Measurements from ENCODE around the gene APOC1.
"Not testable (repeated sequence)": the region's sequence is repeated elsewhere in the genome, so short reads cannot be mapped to it uniquely, and the experiment has no call there.

APOC1 gene

DNA sequence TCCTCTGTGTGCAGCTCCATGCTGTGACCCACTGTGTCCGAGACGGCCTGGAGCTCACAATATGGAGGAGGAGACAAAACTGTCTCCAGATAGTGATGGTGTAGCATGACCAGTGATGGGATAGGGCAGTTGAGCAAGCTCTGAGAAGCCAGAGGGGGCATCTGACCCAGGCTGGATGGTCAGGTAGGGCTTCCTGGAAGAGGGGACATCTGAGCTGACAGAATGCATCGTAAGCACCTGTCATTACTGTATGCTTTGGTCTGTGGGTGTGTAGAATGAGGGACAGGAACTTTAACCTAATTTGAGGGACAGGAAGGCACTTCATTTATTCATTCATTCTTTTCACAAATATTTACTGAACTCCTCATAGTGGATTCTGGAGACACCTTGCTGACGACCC lies 29.8 kb upstream of the APOC1 start:
- Histone ChIP-seq H3K4me2 (ENCODE audit: low read length, poor library complexity, severe bottlenecking) (no peak overlapping the region), H3K4me3 (ENCODE audit: insufficient read depth in 1 of 2, low read depth in 1 of 2, low read length in 2 of 2) (no peak overlapping the region), H4K91ac (ENCODE audit: low read length) (no peak overlapping the region), H3K36me3 (ENCODE audit: control insufficient read depth in 1 of 2, insufficient read depth in 2 of 2, low read depth in 1 of 2, low read length in 2 of 2) (peaks cover 45 to 59% of the 10 kb centered on the region in 2 experiments), H2BK15ac (ENCODE audit: low read depth, poor library complexity, severe bottlenecking) (no peak overlapping the region), H3K14ac (ENCODE audit: low read length in 2 of 2) (no peak overlapping the region), H3K18ac (ENCODE audit: low read depth in 1 of 2, low read length in 2 of 2) (no peak overlapping the region), H3K4me1 (ENCODE audit: control insufficient read depth, insufficient read depth, low read depth, low read length) (peaks cover 12% of the 10 kb centered on the region), H2BK12ac (ENCODE audit: low read length in 2 of 2) (no peak overlapping the region), H3K9ac (ENCODE audit: low read length) (no peak overlapping the region), H3K4ac (ENCODE audit: low read depth in 1 of 2, low read length in 2 of 2) (no peak overlapping the region), H2BK5ac (ENCODE audit: low read depth, low read length, poor library complexity, severe bottlenecking) (no peak overlapping the region), H2BK120ac (ENCODE audit: low read depth, low read length) (no peak overlapping the region), H3K23ac (ENCODE audit: low read length in 2 of 2) (no peak overlapping the region), H4K8ac (ENCODE audit: low read length) (no peak overlapping the region), H3K27me3 (ENCODE audit: control insufficient read depth in 1 of 2, insufficient read depth in 1 of 2, low read length in 2 of 2) (no peaks in the 10 kb centered on the region), H3K27ac (ENCODE audit: low read length, poor library complexity, severe bottlenecking) (peak overlapping the region; percentile 4), H3K79me1 (replicated peaks; ENCODE audit: low read length, poor library complexity, severe bottlenecking) (peaks cover 10% of the 10 kb centered on the region), H2AK5ac (ENCODE audit: low read length, severe bottlenecking) (no peak overlapping the region), H3K9me3 (ENCODE audit: control insufficient read depth, low read length) (no peaks in the 10 kb centered on the region), H2AFZ (ENCODE audit: low read depth, low read length) (no peak overlapping the region)
- 97% methylated on average over 2 of the region's 4 CpGs for WGBS
- no peak for DNase-seq

DNA sequence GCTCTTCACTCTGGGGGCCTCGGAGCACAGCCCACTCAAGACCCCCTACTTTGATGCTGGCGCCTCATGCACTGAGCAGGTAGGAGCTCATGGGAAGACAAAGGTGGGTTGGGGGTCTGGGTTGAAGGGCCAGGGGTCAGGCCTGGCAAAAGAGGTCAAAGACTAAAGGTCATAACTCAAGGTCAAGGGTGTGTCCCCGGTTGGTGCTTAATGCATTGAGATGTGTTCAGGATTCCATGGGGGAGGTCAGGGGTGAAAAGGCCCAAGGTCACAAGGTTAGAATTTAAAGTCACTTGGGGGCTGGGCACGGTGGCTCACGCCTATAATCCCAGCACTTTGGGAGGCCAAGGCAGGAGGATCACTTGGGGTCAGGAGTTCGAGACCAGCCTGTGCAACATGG lies 28.3 kb upstream of the APOC1 start:
- Histone ChIP-seq H3K4me2 (ENCODE audit: low read length, poor library complexity, severe bottlenecking) (no peak overlapping the region), H2BK15ac (ENCODE audit: low read depth, poor library complexity, severe bottlenecking) (no peak overlapping the region), H3K4me1 (ENCODE audit: control insufficient read depth, insufficient read depth, low read depth, low read length) (peaks cover 12% of the 10 kb centered on the region), H2AK5ac (ENCODE audit: low read length, severe bottlenecking) (no peak overlapping the region), H3K9ac (ENCODE audit: low read length) (no peak overlapping the region), H4K8ac (ENCODE audit: low read length) (no peak overlapping the region), H3K36me3 (ENCODE audit: control insufficient read depth in 1 of 2, insufficient read depth in 2 of 2, low read depth in 1 of 2, low read length in 2 of 2) (peaks cover 42 to 51% of the 10 kb centered on the region in 2 experiments), H3K4me3 (ENCODE audit: insufficient read depth in 1 of 2, low read depth in 1 of 2, low read length in 2 of 2) (no peak overlapping the region), H3K14ac (ENCODE audit: low read length in 2 of 2) (no peak overlapping the region), H3K4ac (ENCODE audit: low read depth in 1 of 2, low read length in 2 of 2) (no peak overlapping the region), H3K27ac (ENCODE audit: low read length, poor library complexity, severe bottlenecking) (no peak overlapping the region), H2BK120ac (ENCODE audit: low read depth, low read length) (no peak overlapping the region), H3K18ac (ENCODE audit: low read depth in 1 of 2, low read length in 2 of 2) (no peak overlapping the region), H2AFZ (ENCODE audit: low read depth, low read length) (no peak overlapping the region), H4K91ac (ENCODE audit: low read length) (no peak overlapping the region), H3K23ac (ENCODE audit: low read length in 2 of 2) (no peak overlapping the region), H3K79me1 (replicated peaks; ENCODE audit: low read length, poor library complexity, severe bottlenecking) (peaks cover 10% of the 10 kb centered on the region), H2BK5ac (ENCODE audit: low read depth, low read length, poor library complexity, severe bottlenecking) (no peak overlapping the region), H2BK12ac (ENCODE audit: low read length in 2 of 2) (no peak overlapping the region), H3K27me3 (ENCODE audit: control insufficient read depth in 1 of 2, insufficient read depth in 1 of 2, low read length in 2 of 2) (no peaks in the 10 kb centered on the region), H3K9me3 (ENCODE audit: control insufficient read depth, low read length) (no peaks in the 10 kb centered on the region)
- WGBS, result 98% methylated on average over 5 of the region's 6 CpGs
- DNase-seq, result no peak

DNA sequence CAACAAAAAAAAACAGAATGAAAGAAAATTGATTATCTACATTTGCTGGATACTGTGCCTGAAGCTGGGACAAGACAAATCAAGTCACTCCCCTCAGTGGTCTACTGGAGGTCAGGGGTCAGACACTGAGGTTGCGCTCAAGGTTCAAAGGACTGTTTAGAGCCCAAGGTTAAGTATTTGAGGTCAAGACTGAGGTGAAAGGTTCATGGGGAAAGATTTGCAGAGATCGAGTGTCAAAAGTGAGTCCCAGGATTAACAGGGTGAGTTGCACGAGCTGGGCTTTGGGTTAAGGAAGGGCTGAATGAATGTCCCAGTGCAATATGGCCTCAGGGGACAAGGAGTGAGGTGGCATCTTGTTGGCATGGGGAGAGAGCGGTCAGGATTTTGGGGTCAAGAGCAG lies 26.8 kb upstream of the APOC1 start:
- H3K36me3 ChIP-seq (ENCODE audit: control insufficient read depth in 1 of 2, insufficient read depth in 2 of 2, low read depth in 1 of 2, low read length in 2 of 2), result peaks cover 43 to 48% of the 10 kb centered on the region in 2 experiments
- DNase-seq, result no peak
- no peak overlapping the region for H3K9ac ChIP-seq (ENCODE audit: low read length)
- H2AK5ac ChIP-seq (ENCODE audit: low read length, severe bottlenecking), result no peak overlapping the region
- H2BK120ac ChIP-seq (ENCODE audit: low read depth, low read length), result no peak overlapping the region
- H3K4me2 ChIP-seq (ENCODE audit: low read length, poor library complexity, severe bottlenecking), result no peak overlapping the region
- no peak overlapping the region for H2BK15ac ChIP-seq (ENCODE audit: low read depth, poor library complexity, severe bottlenecking)
- H3K4ac ChIP-seq (ENCODE audit: low read depth in 1 of 2, low read length in 2 of 2), result no peak overlapping the region
- no peak overlapping the region for H3K27ac ChIP-seq (ENCODE audit: low read length, poor library complexity, severe bottlenecking)
- no peak overlapping the region for H2BK12ac ChIP-seq (ENCODE audit: low read length in 2 of 2)
- peaks cover 8% of the 10 kb centered on the region for H3K79me1 ChIP-seq (replicated peaks; ENCODE audit: low read length, poor library complexity, severe bottlenecking)
- H3K4me1 ChIP-seq (ENCODE audit: control insufficient read depth, insufficient read depth, low read depth, low read length), result peaks cover 19% of the 10 kb centered on the region
- H2AFZ ChIP-seq (ENCODE audit: low read depth, low read length), result no peak overlapping the region
- no peaks in the 10 kb centered on the region for H3K9me3 ChIP-seq (ENCODE audit: control insufficient read depth, low read length)
- no peak overlapping the region for H3K18ac ChIP-seq (ENCODE audit: low read depth in 1 of 2, low read length in 2 of 2)
- H3K27me3 ChIP-seq (ENCODE audit: control insufficient read depth in 1 of 2, insufficient read depth in 1 of 2, low read length in 2 of 2), result no peaks in the 10 kb centered on the region
- H4K91ac ChIP-seq (ENCODE audit: low read length), result no peak overlapping the region
- no peak overlapping the region for H4K8ac ChIP-seq (ENCODE audit: low read length)
- WGBS, result 94% methylated on average over 3 of the region's 4 CpGs
- H2BK5ac ChIP-seq (ENCODE audit: low read depth, low read length, poor library complexity, severe bottlenecking), result no peak overlapping the region
- no peak overlapping the region for H3K14ac ChIP-seq (ENCODE audit: low read length in 2 of 2)
- no peak overlapping the region for H3K23ac ChIP-seq (ENCODE audit: low read length in 2 of 2)
- H3K4me3 ChIP-seq (ENCODE audit: insufficient read depth in 1 of 2, low read depth in 1 of 2, low read length in 2 of 2), result no peak overlapping the region

DNA sequence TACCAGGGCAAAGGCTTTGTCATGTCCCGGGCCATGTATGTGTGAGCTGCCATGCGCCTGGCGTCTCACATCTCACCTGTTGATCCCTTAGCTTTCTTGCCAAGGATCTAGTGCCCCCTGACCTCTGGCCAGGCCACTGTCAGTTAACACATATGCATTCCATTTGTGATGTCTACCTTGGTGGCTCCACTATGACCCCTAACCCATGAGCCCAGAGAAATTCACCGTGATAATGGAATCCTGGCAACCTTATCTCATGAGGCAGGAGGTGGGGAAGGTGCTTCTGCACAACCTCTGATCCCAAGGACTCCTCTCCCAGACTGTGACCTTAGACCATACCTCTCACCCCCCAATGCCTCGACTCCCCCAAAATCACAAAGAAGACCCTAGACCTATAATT lies 26.1 kb upstream of the APOC1 start:
- H3K14ac ChIP-seq (ENCODE audit: low read length in 2 of 2); H3K23ac ChIP-seq (ENCODE audit: low read length in 2 of 2); H2BK120ac ChIP-seq (ENCODE audit: low read depth, low read length); H3K4me3 ChIP-seq (ENCODE audit: insufficient read depth in 1 of 2, low read depth in 1 of 2, low read length in 2 of 2); H2BK5ac ChIP-seq (ENCODE audit: low read depth, low read length, poor library complexity, severe bottlenecking); H3K4me2 ChIP-seq (ENCODE audit: low read length, poor library complexity, severe bottlenecking); H3K18ac ChIP-seq (ENCODE audit: low read depth in 1 of 2, low read length in 2 of 2); H3K27me3 ChIP-seq (ENCODE audit: control insufficient read depth in 1 of 2, insufficient read depth in 1 of 2, low read length in 2 of 2); H4K8ac ChIP-seq (ENCODE audit: low read length); H2AK5ac ChIP-seq (ENCODE audit: low read length, severe bottlenecking); H4K91ac ChIP-seq (ENCODE audit: low read length); DNase-seq; H2BK15ac ChIP-seq (ENCODE audit: low read depth, poor library complexity, severe bottlenecking); H3K9me3 ChIP-seq (ENCODE audit: control insufficient read depth, low read length); H2BK12ac ChIP-seq (ENCODE audit: low read length in 2 of 2); H3K27ac ChIP-seq (ENCODE audit: low read length, poor library complexity, severe bottlenecking); H3K4ac ChIP-seq (ENCODE audit: low read depth in 1 of 2, low read length in 2 of 2); H3K9ac ChIP-seq (ENCODE audit: low read length); H2AFZ ChIP-seq (ENCODE audit: low read depth, low read length): not testable (repeated sequence)
- WGBS, result over 99% methylated on average over 4 of the region's 5 CpGs
- H3K79me1 ChIP-seq (replicated peaks; ENCODE audit: low read length, poor library complexity, severe bottlenecking), result peaks cover 12% of the 10 kb centered on the region
- H3K4me1 ChIP-seq (ENCODE audit: control insufficient read depth, insufficient read depth, low read depth, low read length), result peaks cover 19% of the 10 kb centered on the region
- H3K36me3 ChIP-seq (ENCODE audit: control insufficient read depth in 1 of 2, insufficient read depth in 2 of 2, low read depth in 1 of 2, low read length in 2 of 2), result peaks cover 49 to 52% of the 10 kb centered on the region in 2 experiments

All from mesenchymal stem cell (in vitro differentiated cells and primary cell).